ENCODE data around the gene EIF2D.
"Not testable (repeated sequence)": the region's sequence is repeated elsewhere in the genome, so short reads cannot be mapped to it uniquely, and the experiment has no call there.

Gene EIF2D

DNA sequence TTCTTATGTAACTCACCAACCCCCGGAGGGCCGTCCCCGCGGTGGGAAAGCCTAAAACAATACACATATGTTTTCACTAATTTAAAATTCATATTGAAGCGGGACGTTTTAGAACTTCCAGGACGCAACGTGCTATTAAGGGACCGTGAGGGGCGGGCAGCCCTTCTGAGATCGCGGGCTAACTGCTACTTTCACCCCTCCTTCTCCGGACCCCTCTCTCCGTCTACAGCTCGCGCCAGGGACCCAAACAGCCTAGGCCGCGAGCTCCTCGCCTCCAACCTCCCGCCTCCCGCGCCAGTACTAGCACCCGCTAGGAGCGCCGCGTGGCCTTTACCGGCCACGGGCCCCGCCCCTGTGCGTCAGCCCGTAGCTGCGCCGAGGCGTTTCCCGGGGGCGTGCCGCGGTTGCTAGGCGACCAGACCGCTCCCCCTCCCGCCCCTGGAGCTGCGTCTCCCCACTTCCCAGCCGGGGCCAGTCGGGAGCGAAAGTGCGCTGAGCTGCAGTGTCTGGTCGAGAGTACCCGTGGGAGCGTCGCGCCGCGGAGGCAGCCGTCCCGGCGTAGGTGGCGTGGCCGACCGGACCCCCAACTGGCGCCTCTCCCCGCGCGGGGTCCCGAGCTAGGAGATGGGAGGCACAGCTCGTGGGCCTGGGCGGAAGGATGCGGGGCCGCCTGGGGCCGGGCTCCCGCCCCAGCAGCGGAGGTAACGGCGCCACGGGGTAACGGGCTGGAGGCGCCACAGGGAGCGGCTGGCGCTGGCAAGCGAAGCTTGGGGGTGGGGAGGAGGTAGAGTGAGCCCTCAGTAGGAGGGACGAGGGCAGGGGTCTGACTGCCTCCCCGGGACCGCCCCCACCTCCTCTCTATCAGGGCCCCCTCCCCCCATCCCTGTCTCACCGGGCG lies 23.1 kb upstream of the EIF2D start, which contains the start of gene DYRK3:
Gene DYRK3, plus strand, starts transcription at position 457 of the 898 bp plus-strand sequence. Its CDS starts 168 bp downstream, at position 625.
- peak; percentile 90 for DNase-seq

DNA sequence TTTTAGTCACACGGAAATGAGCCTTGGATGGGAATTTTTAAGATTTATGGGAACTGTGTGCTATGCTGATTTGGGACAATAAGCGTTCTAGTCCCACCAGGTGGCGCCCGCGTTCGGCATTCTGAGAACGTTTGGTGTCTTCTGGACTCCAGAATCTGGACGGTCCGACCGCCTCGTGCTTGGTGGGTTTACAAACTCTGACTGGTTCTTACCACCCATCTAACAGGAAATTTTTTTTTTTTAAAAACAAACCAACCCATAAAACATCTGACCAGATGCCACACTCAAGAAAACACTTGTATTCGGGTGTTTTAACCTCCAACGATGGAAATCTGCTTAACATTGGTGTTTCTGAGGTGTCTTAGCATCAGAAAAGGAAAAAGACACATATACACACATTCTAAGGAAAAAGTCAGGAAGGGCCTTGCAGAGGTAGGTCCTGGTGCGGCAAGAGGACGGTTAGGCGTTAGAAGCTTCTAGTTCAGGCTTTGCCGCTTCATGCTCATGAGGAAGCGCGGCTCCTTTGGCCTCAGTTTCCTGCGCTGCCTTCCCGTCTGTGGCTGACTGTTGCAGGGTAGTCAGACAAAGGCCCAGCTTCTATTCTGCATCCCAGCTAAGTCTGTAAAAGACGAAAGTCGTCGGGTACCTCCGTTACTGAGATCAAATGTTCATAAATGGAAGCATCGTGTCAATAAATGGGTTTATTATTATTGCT lies 22.3 kb upstream of the EIF2D start:
- peak; percentile 73 for DNase-seq

DNA sequence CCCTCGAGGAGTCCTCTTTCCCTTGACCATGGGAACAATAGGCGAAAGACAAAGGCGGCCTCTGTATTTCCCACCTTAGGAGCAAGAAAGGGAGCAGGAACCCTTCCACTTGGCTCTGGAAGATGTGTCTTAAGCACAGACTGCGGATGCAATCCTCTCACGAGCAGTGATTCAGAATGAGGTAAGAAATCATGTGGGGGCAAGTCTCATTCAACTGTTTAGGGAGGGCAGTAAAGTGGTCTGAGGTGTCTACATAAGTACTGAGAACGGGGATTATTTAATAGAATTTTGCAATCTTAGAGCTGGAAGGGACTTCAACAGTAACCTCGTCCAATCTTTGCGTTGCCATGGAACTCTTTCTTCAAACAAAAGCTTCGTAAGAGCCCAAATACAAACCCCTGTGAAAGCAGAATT lies 21.4 kb upstream of the EIF2D start:
- no peak for DNase-seq

DNA sequence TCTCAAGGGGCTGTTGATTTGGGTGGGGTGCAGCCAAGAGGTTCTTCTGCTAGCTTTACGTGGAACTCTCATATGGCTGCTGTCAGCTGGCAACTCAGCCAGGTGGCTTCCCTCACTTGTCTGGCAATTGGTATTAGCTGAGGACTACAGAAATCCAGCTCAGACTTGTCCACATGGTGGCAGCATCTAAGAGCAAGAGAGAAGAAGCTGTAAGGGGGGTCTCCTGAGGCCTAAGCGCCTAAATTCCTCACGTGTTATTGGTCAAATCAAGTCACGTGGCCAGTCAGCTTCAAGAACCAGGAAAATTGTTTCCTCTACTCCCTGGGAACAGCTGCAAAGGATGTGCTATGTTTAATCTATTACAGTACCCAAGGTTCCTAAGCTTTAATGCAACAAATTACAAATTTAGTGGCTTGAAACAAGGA lies 18.8 kb upstream of the EIF2D start:
- peak; percentile 26 for DNase-seq

DNA sequence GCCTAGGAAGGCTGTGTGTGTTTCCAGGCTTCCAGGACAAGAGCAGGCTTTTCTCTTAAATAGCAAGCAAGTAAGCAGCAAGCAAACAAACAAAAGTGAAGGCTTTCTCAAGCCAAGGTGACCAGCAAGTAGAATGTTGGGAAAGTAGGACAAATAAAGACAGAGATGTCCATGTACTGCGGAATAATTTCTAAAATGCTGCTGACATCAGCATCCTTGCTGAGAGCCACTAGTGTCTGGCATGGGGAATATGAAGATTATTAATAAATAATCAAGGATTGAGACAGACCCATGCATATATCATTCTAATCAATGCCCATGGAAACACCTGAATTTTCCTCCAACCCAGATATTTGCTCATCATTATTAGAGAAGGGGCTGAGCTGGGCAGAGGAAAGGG lies 16.7 kb upstream of the EIF2D start:
- no peak for DNase-seq

DNA sequence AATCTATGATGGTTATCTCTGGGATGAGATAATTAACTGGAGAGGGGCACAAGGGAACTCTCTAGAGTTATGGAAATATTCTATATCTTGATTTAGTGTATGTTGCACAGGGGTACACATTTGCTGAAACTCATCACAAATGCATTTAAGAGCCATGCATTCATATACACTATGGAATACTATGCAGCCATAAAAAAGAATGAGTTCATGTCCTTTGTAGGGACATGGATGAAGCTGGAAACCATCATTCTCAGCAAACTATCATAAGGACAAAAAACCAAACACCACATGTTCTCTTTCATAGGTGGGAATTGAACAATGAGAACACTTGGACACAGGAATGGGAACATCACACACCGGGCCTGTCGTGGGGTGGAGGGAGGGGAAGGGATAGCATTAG lies 14.1 kb upstream of the EIF2D start:
- not testable (repeated sequence) for DNase-seq

DNA sequence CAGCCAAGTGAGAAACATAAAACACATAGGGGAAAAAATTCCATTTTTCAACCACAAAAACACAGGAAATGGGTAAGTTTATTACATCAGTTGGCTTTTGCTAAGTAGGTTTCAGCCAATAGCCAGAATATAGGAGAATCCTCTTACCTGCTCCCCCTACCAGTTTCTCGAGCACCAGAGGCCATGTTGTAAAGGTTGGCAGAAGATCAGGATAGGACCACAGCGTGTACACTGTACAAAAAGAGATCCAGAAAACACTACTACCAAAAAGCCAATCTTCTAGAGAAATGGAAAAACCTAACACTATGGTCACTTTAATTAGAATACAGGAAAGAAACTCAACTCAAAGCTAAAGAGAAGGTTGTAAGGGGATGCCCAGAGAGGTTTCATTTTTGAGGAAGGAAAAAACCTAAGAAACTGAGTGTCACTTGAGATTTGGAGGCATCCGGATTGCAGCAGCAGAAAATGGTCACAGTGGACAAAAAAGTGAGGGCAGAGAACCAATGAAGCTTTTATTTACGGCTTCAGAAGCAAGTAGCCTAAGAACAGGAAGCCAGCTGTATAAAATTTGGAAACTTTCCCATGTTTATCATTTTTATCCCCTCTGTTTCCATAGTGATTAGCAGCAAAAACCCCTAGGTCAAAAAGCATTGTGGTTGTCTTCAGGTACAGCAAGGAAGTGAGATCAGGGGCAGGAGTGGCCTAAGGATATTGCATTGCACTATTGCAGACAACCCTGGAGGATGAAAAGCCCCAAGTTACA lies 2.9 kb downstream of the EIF2D start:
- no peak for DNase-seq

DNA sequence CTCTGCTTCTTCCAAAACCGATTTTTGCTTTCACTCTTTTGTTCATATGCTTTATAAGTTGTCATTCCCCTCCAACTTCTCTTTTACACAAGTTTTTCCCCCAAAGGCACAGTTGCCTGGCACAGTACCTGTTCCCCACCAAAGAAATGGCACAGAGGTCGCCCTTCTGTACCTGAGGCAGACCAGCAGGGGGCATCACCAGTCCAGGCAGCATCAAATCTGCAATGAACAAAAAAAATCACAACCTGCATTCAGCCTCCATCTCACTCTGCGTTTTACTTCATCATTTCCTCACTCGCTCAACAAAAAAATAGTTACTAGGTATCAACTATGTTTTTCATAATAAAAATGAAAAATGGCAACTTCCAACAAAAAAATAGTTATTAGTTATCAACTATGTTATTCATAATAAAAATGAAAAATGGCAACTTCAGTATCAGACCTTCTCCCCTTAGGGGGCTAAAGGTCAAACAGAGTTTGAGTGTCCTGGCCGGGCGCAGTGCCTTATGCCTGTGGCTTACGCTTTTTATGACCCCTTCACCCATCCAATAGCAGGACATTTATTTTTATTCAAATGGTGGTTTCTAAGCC lies 4.1 kb downstream of the EIF2D start:
- DNase-seq, result peak; percentile 71

DNA sequence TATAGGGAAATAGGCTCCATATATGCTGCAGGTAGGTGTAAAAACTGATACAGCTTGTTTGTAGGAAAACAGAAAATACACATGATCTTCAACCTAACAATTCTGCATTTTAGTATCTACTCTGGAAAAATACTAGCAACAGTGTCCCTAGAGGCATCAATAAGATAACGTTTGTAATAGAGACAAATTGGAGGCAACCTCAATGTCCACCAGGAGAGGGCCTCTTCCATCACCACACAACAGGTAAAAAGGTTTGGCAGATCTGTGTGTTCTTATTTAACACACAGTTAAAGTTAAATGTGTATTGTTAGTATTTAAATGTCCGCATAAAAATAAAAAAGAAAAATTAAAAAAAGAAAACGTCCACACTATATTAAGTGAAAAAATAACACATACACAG lies 5.4 kb downstream of the EIF2D start:
- DNase-seq, result no peak

DNA sequence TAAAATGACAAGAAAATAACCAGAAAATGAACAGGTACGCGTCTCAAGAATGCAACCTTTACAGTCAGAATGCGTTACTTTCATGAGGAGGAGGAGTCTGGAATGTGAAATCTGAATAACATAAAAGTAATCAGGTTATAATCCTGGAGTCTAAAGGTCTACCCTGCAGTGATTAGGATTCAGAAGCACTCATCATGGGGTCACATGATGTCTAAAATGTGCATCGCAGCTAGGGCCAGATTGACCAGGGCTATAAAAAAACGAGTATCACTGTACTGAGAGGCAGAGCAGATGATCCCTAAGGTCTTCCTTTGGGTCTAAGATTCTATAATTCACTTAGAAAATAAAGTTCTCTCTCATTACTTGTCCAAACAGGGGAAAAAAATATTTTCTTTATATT lies 7.4 kb downstream of the EIF2D start:
- DNase-seq, result no peak

DNA sequence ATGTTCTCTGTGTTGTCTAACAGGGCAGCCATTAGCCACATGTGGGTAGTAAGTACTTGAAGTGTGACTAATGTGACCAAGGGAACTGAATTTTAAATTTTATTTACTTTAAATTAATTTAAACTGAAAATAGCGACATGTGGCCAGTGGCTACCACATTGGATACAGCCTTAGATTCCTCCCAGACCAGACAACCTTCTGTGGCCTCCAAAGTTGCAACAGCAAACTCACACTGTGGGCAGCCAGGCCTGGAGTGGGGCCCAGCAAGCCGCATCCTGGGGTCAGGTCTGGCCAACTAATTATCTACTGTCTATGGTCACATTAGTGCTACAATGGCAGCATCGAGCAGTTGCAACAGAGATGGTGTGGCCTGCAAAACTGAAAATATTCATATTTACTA lies 11.7 kb downstream of the EIF2D start:
- no peak for DNase-seq

DNA sequence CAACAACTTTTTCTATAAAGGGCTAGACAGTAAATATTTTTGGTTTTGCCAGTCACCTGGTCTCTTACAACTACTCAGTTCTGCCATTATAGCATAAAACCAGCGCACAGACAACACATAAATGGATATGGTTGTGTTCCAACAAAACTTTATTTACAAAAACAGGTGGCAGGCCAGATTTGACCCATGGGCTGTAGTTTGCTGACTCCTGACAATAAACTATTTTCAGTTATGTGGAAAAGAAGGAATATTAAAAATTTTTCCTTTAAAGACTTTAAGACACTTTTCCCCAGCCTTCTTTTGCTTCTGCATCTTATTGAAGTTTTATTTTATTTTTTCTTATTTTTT lies 16.0 kb downstream of the EIF2D start:
- no peak for DNase-seq

DNA sequence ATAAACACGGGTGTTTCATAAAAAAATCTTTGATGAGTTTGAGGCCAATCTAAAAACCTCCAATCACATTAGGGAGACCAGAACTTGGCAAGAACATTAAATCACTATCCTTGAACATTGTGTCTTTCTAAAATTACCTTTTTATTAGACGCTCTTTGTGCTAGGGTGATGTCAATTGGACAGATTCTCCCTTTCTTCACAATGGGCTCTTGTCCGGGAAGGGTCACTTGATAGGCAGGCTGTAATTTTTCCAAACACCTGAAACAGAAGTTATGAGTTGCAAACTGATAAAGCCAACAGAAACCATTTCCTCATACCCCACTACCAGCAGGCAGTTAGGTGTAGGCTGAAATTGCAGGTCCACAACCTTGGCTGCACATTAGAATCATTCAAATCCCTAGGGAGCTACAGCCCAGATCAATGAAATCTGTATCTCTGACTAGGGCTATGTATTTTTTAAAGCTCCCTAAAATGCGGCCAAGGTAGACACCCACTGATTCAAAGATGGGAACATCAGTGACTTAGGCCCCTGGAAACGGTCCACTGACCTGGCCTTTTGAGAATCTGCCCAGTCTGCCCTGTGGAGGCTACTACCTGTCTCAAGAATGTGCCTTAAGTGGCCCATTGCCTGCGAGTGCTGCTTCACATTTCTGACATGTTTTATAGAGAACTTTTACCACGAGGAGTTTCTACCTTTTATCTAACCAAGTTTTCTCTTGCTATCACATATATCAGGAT lies 16.5 kb downstream of the EIF2D start:
- DNase-seq, result no peak

DNA sequence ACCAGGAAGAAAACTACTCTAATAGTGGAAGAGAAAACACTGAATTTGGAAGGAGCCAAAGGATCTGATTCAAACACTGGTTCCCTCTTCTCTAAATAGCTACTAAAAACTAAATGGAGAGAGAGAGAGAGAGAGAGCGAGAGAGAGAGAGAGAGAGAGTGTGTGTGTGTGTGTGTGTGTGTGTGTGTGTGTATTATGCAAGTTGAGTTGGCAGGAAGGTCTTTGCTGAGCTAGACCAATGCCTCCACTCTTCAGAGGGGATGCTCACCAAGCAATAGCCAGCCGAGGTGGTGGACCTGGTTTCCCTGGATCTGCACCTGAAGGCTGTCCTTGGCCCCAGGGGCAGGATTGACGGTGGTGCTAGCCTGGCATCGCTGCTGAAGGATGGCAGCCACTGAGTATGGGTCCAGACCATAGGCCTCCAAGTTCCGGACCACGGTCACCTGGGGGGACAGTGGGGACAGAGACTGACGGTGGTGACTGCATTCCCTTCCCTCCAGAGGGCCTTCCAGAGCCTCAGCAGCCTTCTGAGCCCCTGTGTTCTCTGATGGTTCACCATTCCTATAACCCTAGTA lies 18.8 kb downstream of the EIF2D start:
- DNase-seq, result no peak

DNA sequence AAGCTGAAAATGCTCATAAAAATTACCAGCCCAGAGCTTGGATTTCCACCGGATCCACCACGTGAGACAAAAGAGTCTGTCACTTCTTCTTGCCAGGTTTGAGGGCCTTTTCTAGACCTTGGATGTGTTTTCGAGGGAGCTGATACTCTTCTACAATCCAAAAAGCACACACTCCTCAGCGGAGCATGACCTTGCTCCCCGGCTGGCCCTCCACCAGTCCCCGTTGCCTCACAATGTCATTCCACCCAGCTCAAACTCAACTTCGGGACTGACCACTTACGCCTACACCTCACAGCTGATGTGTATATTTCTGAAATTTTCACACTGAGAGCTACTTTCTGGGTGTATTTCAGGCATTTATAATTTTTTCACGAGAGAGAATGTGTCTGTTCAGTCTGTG lies 20.6 kb downstream of the EIF2D start:
- no peak for DNase-seq

DNA sequence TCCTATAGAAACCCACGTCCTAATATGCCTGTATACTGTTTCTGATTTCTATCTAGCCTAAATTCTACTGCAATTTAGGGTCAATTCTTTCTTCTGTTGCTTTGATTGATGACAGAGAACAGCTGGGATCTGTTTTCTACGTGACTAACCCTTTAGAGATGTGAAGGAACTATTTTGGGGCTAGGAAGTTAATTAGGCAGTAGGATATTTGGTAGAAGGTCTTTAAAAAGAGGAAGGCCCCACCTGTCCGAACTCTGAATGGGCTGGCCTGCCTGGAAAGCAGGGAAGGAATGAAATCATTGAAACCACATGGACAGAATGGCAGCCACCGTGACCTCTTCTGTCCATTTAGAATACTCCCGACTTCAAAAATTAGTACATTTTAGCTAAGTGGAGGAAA lies 21.0 kb downstream of the EIF2D start:
- DNase-seq, result no peak

DNA sequence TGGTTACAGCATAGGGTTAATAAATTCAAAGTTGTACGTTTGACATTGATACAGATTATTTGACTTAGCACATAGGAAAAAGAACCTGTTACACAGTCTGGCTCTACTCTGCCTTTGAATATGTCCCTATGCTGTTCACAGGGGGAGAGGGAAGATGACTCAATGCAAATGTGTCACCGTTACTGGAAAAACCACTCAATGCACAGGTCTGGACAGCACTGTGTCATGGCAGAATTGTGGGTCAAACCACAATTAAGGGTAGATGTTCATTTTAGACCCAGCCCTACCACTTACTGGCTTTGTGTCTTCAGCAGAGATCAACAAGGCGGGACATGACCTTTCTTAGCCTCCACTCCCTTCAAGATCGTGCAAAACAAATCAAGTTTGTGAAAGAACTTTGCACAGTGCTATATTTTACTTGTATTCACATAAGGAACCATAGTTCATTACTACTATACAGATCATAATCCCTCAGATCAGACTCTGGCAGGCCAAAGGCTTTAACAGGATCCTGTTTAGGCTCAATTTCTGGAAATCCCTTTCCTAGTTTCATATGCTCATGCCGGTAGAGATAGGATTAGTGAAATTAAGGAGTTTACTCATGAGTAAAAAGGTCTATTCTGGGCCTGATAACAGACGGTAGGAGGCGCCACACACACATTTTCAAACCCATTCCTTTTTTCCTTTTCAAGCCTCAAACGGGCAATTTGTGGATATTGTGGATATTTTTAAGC lies 22.1 kb downstream of the EIF2D start:
- peak; percentile 77 for DNase-seq

DNA sequence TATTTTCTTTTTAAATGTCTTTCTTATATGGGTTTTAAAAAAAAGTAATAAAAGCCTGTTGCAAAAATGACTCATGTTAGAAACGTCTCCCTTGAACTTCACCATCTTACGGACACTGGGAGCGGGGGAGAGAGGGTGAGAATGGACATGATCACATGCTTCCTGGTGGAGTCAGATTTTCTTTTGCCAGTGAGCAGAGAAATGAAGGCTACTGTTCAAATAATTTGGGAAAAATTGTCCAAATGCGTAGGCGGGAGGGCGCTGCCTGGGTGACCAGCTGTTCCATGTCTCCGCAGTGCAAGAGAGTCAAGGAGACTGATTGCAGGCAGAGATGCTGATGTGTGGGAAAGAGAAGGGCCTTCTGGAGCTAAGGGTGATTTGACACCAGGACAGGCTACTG lies 23.1 kb downstream of the EIF2D start:
- no peak for DNase-seq

DNA sequence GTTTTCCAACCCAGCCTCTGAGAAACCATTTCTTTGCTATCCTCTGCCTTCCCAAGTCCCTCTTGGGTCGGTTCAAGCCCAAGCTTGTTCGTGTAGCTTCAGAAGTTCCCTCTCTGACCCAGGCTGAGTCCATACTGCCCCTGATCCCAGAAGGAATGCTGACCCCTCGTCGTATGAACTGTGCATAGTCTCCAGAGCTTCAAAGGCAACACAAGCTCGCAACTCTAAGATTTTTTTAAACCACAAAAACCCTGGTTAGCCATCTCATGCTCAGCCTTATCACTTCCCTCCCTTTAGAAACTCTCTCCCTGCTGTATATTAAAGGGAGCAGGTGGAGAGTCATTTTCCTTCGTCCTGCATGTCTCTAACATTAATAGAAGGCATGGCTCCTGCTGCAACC lies 23.8 kb downstream of the EIF2D start:
- DNase-seq, result no peak

DNA sequence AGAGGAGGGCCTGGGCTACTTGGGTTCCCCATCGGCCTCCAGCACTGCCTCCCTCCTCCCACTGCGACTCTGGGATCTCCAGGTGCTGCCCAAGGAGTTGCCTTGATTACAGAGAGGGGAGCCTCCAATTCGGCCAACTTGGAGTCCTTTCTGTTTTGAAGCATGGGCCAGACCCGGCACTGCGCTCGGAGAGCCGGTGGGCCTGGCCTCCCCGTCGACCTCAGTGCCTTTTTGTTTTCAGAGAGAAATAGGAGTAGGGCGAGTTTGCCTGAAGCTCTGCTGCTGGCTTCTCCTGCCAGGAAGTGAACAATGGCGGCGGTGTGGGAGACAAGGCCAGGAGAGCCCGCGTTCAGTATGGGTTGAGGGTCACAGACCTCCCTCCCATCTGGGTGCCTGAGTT lies 24.4 kb downstream of the EIF2D start:
- DNase-seq, result no peak
